ENCODE data around the gene TXK.

Gene TXK

DNA sequence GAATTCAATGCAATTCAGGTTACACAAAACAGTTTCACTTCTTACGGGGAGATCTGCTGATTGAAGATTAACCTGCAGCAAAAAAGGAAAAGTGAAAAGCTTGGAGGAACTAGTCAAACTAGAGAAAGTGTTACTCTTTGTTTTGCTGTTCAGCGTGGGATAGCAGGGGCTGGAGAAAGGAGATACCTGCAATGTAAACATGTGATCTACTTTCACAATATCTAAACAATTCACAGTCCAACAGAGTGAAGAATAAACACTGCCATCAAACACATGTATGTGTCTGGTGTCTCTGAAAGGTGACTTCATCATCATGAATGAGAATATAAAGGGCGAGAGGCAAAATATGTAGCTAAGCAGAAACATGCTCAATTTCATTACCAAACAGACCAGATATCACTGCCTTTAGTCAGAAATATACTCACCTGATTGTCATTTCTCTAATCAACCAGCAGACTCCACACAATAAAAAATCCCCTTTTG, 91.0 kb downstream of the TXK start:
- FAIRE-seq (no peak), DNase-seq (ENCODE audit: insufficient read length, low spot score) (no peak)
- TF ChIP-seq POLR2A (IDR thresholded peaks at IDR 0.05; ENCODE audit: low read depth, low read length) = no peak

DNA sequence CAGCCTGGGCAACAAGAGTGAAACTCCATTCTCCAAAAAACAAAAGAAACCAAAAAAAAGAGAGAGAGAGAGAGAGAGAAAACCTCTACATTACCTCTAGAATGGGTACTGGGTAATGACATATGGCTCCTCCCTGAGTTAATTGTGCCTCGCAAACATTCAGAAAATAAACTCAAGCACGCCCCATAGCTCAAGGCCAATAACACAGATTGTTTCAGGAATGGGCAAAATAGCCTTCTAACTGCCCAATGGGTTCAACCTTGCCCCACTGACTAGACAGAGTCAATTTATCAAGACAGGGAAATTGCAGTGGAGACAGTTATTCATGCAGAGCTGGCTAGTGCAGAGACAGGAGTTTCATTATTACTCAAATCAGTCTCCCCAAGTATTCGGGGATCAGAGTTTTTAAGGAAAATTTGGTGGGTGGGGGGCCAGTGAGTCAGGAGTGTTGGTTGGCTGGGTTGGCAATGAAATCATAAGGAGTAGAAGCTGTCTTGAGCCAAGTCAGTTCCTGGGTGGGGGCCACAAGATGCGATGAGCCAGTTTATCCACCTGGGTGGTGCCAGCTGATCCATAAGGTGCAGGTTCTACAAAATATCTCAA, 92.4 kb downstream of the TXK start:
- no peak for TF ChIP-seq POLR2A (IDR thresholded peaks at IDR 0.05; ENCODE audit: low read depth, low read length)
- FAIRE-seq (no peak), DNase-seq (ENCODE audit: insufficient read length, low spot score) (no peak)

DNA sequence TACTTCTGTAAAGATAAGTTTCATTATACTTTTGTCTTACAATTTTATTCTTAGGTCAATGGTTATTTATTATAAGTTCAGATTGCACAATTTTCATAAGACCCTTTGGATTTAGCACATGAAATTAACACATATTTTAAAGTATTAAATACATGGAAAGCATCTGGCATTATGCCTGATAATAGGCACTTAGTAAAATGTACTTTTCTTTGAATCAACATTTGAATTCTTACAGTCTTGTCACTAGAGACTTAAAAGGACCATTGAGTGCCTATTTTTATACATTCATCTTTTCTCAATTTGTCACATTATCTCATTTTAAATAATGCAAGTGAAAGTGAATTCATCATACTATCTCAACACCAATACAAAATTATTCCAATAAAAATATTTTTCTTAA, 94.5 kb downstream of the TXK start:
- FAIRE-seq = no peak
- TF ChIP-seq POLR2A (IDR thresholded peaks at IDR 0.05; ENCODE audit: low read depth, low read length) = no peak

DNA sequence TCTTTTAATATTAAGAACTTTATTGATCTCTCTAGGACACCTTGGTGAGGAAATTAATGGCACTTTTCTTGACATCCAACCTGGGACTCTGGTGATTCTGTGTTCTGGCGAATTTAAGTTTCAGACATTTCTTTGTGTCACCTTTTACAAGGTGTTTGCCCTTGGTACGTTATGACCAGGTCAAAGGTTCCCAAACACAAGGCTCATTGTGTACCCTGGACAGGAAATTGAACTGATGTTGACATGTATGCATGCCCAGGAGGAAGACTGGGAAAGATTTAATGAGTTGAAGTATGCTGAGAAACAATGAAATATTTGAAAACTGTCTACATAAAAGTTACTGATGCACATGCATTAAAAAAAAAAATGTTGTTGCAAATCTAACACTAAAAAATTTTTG, 95.4 kb downstream of the TXK start:
- DNase-seq (ENCODE audit: insufficient read length, low spot score) (no peak), FAIRE-seq (no peak)
- no peak for TF ChIP-seq POLR2A (IDR thresholded peaks at IDR 0.05; ENCODE audit: low read depth, low read length)

More for the DNA sequence above, 94.5 kb downstream of the TXK start:
- no peak for DNase-seq (ENCODE audit: insufficient read length, low spot score)

DNA sequence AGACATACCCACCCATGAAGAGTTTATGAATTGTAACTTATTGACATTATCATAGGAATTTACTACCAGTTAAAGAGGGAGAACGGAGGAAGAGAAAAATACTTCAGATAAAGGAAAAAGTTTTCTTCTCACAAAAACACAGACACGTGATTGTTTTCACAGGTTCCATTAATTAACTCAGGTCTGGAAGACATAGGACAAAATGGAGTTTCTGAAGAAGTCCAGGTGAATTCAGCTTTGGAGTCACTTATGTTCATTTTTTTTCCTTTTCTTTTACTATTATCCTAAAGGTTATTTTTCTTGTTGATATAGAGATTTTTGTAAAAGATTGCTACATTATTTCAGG, 97.0 kb downstream of the TXK start:
- FAIRE-seq (no peak), DNase-seq (ENCODE audit: insufficient read length, low spot score) (no peak)
- TF ChIP-seq POLR2A (IDR thresholded peaks at IDR 0.05; ENCODE audit: low read depth, low read length) = no peak

DNA sequence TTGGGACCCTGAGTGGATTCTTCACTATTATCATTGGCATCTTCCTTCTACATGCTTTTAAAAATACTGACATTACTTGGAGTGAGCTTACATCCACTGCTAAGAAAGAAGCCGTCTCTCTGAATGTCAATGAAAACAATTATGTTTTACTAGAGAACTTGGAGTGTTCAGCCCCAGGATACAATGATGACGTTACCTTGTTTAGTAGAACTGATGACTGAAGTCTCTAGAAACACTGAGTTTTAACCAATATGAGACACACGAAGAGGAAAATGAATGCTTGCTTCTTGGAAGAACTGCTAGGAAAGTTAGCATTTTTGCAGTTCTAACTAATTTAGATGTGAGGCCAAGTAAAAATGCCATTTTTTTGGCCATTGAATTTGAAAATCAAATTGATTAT, 98.1 kb downstream of the TXK start:
- no peak for DNase-seq (ENCODE audit: insufficient read length, low spot score)
- no peak for FAIRE-seq
- no peak for TF ChIP-seq POLR2A (IDR thresholded peaks at IDR 0.05; ENCODE audit: low read depth, low read length)

DNA sequence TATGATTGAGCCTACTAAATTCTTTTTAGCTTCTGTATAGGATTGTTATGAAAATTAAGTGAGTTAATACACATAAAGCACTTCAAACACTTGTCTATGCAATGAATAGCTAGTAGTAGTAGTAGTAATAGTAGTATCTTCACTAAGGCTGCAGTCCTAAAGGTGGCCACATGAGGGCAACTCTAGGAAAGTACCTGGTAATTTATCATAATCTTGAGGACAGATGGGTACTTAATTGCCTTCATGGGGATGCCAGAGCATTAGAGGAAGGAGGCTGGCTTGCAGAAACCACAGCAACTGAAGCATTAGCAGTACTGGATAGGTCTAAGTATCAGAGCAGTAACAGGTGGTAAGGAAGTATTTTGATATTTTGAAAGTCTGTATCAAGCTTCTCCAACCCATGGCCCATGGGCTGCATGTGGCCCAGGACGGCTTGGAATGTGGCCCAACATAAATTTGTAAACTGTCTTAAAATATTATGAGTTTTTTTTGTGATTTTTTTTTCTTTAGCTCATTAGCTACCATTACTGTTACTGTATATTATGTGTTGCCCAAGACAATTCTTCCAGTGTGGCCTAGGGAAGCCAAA, 100.1 kb downstream of the TXK start:
- no peak for TF ChIP-seq POLR2A (IDR thresholded peaks at IDR 0.05; ENCODE audit: low read depth, low read length)
- no peak for FAIRE-seq
- DNase-seq (ENCODE audit: insufficient read length, low spot score) = no peak

DNA sequence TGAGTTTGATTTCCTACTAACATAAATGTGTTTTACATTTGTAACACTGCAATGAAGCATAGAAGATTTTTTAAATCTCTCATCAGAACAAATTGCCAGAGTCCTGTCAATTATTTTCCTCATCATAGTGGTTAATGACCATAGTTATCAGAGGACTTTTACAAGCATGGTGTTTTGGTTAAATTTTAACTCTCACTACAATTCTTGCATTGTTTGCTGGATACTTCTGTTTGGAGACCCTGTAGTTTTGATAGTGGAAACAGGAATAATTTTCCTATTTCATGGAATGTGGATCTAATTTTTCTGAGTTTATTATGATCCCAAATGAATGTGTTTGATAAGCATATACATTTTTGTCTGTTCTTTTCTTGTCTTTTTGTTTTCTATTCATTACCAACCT, 100.6 kb downstream of the TXK start:
- DNase-seq (ENCODE audit: insufficient read length, low spot score) = no peak
- TF ChIP-seq POLR2A (IDR thresholded peaks at IDR 0.05; ENCODE audit: low read depth, low read length) = no peak
- FAIRE-seq = no peak

DNA sequence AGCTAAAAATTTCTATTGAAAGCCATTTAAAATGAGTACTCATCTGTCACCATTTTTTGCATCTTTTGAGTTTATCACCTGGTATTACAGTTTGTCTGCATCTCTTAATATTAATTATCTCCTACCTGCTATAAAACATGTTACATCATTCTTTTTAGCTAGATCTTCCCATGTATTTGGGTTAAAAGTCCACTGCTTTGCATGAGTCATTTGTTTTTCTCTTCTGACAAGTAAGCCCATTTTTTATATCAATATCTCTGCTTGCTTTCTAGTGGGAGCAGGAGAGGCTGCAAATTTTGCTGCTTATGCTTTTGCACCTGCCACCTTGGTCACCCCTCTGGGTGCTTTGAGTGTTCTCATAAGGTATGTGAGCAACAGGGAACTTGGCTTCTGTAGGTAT, 101.3 kb downstream of the TXK start:
- no peak for DNase-seq (ENCODE audit: insufficient read length, low spot score)
- TF ChIP-seq POLR2A (IDR thresholded peaks at IDR 0.05; ENCODE audit: low read depth, low read length) = no peak
- FAIRE-seq = no peak

DNA sequence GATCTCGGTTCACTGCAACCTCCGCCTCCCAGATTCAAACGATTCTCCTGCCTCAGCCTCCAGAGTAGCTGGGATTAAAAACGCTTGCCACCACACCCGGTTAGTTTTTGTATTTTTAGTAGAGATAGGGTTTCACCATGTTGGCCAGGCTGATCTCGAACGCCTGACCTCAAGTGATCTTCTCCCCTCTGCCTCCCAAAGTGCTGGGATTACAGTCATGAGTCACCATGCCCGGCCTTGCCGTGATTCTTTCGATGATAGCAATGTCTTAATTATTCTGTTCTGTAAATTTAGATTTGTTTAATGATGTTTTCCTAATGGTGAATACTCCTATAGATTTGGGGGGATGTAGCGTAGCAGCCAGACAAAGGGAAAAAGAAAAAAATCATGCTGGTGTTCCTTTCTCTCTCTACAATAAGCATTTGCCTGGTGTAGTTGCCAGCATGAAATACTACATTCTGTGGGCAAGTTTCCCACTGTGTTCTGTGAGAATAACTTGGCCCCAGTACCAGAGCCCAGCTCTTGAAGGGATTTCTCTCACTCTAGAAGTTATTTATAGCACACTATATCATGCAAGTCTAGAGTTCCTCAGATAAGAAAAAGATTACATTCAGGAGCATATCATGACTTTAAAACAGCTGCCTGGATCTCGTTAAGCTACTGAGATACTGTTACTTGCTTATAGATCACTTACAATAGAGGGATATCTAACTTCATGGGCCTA, 102.1 kb downstream of the TXK start:
- no peak for TF ChIP-seq POLR2A (IDR thresholded peaks at IDR 0.05; ENCODE audit: low read depth, low read length)
- no peak for DNase-seq (ENCODE audit: insufficient read length, low spot score)
- FAIRE-seq = no peak

DNA sequence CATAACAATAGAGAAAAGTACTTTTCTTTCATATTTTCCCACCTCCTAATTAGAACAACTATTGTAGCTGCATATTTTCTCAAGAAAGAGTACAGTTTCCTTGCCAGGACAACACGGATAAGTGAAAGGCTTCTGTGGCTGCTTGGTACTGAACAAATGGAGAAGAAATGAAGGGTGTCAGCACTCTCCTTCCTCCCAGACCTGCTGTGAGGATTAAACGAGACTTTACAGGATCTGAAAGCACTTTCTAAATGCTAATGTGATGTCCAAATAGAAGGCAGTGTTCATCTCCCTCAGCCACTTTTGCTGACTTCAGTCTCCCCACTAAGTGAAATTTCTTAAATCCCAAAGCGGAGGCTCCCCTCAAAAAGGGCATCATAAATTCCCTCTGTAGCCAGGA, 103.6 kb downstream of the TXK start:
- FAIRE-seq (no peak), DNase-seq (ENCODE audit: insufficient read length, low spot score) (no peak)
- no peak for TF ChIP-seq POLR2A (IDR thresholded peaks at IDR 0.05; ENCODE audit: low read depth, low read length)

DNA sequence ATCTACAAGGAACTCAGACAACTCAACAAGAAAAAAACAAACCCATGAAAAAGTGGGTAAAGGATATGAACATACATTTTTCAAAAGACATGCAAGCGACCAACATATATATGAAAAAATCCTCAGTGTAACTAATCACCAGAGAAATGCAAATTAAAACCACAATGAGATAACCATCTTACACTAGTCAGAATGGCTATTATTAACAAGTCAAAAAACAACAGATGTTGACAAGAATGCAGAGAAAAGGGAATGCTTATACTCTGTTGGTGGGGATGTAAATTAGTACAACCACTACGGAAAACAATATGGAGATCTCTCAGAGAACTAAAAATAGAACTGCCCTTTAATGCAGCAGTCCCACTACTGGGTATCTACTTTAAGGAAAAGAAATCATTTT, 105.4 kb downstream of the TXK start:
- FAIRE-seq = no peak
- TF ChIP-seq POLR2A (IDR thresholded peaks at IDR 0.05; ENCODE audit: low read depth, low read length) = no peak
- DNase-seq (ENCODE audit: insufficient read length, low spot score) = no peak

DNA sequence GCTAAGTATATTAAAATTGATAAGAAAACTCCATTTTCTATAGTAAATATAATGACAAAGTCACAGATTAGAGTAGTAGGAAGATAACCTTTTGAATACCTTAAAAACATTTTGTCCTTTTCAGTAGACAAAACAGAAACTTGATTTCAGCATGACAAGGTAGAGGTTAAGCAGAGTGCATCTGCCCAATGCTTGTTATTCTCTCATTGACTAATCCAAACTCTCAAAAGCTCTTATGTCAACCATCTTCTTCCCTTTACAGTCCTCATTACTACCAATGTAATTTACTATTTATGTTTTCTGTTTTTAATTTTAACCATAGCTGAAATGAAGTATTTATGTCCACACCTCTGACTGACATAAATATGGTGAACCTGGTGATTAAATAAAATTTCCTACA, 106.4 kb downstream of the TXK start:
- TF ChIP-seq POLR2A (IDR thresholded peaks at IDR 0.05; ENCODE audit: low read depth, low read length) = no peak

DNA sequence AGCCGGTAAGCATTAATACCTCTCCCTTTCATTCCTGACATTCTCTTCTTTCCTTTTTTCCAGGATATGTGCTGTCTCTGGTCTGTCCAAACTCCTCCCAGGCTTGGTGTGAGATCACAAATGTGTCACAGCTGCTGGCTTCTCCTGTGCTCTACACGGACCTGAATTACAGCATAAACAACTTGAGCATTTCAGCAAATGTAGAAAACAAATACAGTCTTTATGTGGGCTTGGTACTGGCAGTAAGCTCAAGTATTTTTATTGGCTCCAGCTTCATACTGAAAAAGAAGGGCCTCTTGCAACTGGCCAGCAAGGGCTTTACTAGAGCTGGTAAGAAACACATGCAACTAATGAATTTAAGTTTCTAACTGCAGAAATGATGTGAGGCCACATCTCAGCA, 109.0 kb downstream of the TXK start:
- TF ChIP-seq POLR2A (IDR thresholded peaks at IDR 0.05; ENCODE audit: low read depth, low read length) = no peak
- no peak for DNase-seq (ENCODE audit: insufficient read length, low spot score)
- peak; percentile 58 for FAIRE-seq

More for the DNA sequence above, 106.4 kb downstream of the TXK start:
- FAIRE-seq (no peak), DNase-seq (ENCODE audit: insufficient read length, low spot score) (no peak)

DNA sequence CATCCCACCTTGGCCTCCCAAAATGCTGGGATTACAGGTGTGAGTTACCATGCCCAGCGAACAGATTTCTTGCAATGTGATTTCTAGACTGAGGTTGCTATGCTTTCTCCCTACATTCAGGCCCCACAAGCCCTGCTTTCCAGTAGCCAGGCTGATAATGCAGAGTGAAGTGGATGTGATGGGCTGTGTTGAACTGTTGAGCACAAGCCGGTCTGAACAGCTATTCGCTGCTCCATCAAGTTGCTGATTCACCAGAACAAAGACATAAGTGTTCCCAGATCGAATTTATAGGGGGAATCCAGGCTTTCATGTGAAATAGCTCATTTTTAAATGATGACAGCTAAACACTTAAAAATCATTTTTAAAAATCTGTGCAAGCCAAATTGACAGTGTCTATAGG, 109.5 kb downstream of the TXK start:
- TF ChIP-seq POLR2A (IDR thresholded peaks at IDR 0.05; ENCODE audit: low read depth, low read length) = no peak
- no peak for FAIRE-seq

More for the DNA sequence above, 109.5 kb downstream of the TXK start:
- DNase-seq (ENCODE audit: insufficient read length, low spot score) = no peak

Data from H54 (cell line).